HL-60 (cell line): ENCODE results near the gene DMBT1.

Source experiments
- DNase-seq, 2 experiments: peaks; one replicate each; pipeline ENCODE4 v3.0.0-alpha.2; 2010 to 2020; ENCODE audit warnings: low read depth in 1 of 2, low spot score in 1 of 2
- H3K27ac ChIP-seq: fragments of 250-450 bp; sonication (Bioruptor Pico); replicated peaks from 2 replicates; pipeline ENCODE4 v1.5.1; 2020; ENCODE audit warnings: mild to moderate bottlenecking, moderate library complexity
- H3K27me3 ChIP-seq: fragments of 250-450 bp; sonication (Bioruptor Pico); 2 replicates; pipeline ENCODE4 v1.5.1; 2021; ENCODE audit warnings: mild to moderate bottlenecking, moderate library complexity; ENCODE audit not compliant: insufficient read depth, poor library complexity, severe bottlenecking
- H3K4me3 ChIP-seq: replicated peaks from 2 replicates; pipeline ENCODE4 v1.5.1; 2011; ENCODE audit warnings: mild to moderate bottlenecking, control low read depth, low read length; ENCODE audit not compliant: insufficient read depth
- CTCF ChIP-seq: IDR thresholded peaks from one replicate; pipeline ENCODE4 v1.5.1; 2011; ENCODE audit warnings: low read length, control low read depth, inconsistent platforms; ENCODE audit not compliant: insufficient read depth
- GABPA ChIP-seq: IDR thresholded peaks from 2 replicates; pipeline ENCODE4 v1.6.1; 2012; ENCODE audit warnings: low read depth
- POLR2AphosphoS5 ChIP-seq: IDR thresholded peaks from 2 replicates; pipeline ENCODE4 v1.6.1; 2012; ENCODE audit warnings: low read depth
- SPI1 ChIP-seq: IDR thresholded peaks from 2 replicates; pipeline ENCODE4 v1.6.1; 2012; ENCODE audit warnings: low read depth, mild to moderate bottlenecking, borderline replicate concordance
- TF ChIP-seq, protein P1 (sequence below): IDR thresholded peaks from 2 replicates; pipeline ENCODE4 v1.6.1; 2012; ENCODE audit warnings: low read depth; ENCODE audit not compliant: insufficient replicate concordance

The DMBT1 gene

DNA sequence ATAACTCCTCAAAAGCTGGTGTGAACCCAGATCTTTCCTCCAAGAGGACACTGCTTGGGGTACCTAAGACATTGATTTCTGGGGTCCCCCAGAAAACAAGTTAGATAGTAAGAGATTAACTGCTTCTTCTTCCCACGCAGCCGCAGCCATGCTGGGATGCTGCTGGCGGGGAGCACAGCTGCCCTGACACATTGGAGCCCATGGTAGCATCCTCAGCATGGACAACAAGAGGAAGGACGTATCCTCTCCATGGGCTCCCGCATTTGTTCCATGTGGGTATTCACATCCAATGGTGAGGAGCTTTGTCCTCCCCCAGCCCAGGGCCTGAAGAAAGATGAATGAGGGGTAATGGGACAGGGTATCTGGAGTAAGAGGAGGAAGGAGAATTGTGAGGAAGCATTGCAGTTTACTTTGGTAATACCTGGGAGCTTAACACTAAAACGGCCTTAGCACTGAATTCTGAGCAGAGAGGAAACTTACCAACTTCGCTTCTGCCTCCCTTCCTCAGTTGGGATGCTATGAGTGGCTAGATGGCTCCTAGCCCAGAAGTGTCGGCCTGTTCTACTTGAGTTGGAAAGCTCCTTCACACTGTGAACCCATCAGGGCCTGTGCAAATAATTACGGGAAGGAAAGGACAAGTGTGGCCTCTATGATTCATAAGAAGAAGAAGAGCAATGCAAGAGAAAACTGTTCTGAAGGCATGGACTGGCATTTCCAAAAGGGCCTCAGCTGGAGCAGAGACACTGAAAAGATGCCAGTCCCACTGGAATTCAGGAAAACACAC, 95.2 kb downstream of the DMBT1 start:
- TF ChIP-seq, protein P1, sequence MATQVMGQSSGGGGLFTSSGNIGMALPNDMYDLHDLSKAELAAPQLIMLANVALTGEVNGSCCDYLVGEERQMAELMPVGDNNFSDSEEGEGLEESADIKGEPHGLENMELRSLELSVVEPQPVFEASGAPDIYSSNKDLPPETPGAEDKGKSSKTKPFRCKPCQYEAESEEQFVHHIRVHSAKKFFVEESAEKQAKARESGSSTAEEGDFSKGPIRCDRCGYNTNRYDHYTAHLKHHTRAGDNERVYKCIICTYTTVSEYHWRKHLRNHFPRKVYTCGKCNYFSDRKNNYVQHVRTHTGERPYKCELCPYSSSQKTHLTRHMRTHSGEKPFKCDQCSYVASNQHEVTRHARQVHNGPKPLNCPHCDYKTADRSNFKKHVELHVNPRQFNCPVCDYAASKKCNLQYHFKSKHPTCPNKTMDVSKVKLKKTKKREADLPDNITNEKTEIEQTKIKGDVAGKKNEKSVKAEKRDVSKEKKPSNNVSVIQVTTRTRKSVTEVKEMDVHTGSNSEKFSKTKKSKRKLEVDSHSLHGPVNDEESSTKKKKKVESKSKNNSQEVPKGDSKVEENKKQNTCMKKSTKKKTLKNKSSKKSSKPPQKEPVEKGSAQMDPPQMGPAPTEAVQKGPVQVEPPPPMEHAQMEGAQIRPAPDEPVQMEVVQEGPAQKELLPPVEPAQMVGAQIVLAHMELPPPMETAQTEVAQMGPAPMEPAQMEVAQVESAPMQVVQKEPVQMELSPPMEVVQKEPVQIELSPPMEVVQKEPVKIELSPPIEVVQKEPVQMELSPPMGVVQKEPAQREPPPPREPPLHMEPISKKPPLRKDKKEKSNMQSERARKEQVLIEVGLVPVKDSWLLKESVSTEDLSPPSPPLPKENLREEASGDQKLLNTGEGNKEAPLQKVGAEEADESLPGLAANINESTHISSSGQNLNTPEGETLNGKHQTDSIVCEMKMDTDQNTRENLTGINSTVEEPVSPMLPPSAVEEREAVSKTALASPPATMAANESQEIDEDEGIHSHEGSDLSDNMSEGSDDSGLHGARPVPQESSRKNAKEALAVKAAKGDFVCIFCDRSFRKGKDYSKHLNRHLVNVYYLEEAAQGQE, result no peak
- no peak for TF ChIP-seq CTCF
- TF ChIP-seq GABPA, result no peak
- no peak for TF ChIP-seq SPI1
- no peak for TF ChIP-seq POLR2AphosphoS5
- H3K27ac ChIP-seq, result no peak overlapping the region

DNA sequence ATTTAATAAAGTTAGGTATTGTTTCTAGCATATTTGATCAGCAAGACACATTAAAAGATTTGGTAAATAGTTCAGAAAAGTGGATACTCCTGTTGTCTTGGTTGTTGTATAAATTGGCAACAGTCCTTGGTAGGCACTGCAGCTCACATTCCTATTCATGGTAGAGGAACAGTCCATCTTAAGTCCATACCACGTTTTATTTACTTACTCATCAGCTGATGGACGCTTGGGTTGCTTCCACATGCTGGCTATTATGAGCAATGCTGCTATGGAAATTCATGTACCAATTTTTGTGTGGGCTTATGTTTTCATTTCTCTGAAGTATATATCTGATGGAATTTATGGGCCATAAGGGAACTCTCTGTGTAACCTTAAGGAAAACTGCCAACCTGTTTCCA, 95.8 kb downstream of the DMBT1 start:
- no peak for TF ChIP-seq GABPA
- no peak for DNase-seq
- no peaks in the 10 kb centered on the region for H3K27me3 ChIP-seq
- no peak overlapping the region for H3K4me3 ChIP-seq
- no peak overlapping the region for H3K27ac ChIP-seq

More for the DNA sequence above, 95.2 kb downstream of the DMBT1 start:
- no peak for DNase-seq
- Histone ChIP-seq H3K27me3 (no peaks in the 10 kb centered on the region), H3K4me3 (no peak overlapping the region)

DNA sequence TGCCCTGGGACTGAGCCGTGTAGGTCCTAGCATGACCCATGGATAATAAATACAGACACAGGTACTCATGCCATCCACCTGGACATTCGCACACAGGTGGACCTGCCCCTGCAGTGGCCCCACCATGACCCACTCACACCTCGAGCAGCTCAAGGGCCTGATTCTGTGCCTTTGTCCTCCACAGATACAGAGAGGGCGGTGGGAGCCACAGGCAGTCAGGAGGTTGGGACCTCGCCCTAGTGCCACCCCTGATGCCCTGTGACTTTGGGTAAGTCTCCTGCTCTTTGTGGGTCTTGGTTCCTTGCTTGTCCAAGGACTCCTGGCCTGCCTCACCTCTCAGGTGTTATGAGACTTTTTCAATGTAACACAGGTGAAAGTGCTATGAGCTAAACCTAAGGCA, 96.2 kb downstream of the DMBT1 start:
- H3K27me3 ChIP-seq, result no peaks in the 10 kb centered on the region

More for the DNA sequence above, 96.2 kb downstream of the DMBT1 start:
- no peak overlapping the region for H3K27ac ChIP-seq
- no peak for DNase-seq
- no peak overlapping the region for H3K4me3 ChIP-seq
- TF ChIP-seq CTCF (no peak), GABPA (no peak), SPI1 (no peak), POLR2AphosphoS5 (no peak)
- TF ChIP-seq, protein P1, result no peak
